T-helper 1 cell treated with Interleukin-12 subunit alpha and Interleukin-12 subunit beta and Interleukin-4 antibody, amounts not matched to agents 30 μg/mL and 1 μg/mL, for 36 hours (primary cell): Measurements from ENCODE around the gene EXOC6.
"Not testable (repeated sequence)": the region's sequence is repeated elsewhere in the genome, so short reads cannot be mapped to it uniquely, and the experiment has no call there.

ENCODE experiments used
- H3K27ac Mint-ChIP-seq: one replicate; pipeline ENCODE4 v1.8.0; 2021; ENCODE audit warnings: mild to moderate bottlenecking, mixed read lengths
- H3K27me3 Mint-ChIP-seq: one replicate; pipeline ENCODE4 v1.8.0; 2021; ENCODE audit warnings: low read depth, mixed read lengths
- H3K36me3 Mint-ChIP-seq: one replicate; pipeline ENCODE4 v1.8.0; 2021; ENCODE audit warnings: low read depth, mixed read lengths
- H3K4me1 Mint-ChIP-seq: one replicate; pipeline ENCODE4 v1.8.0; 2021; ENCODE audit warnings: low read depth, mixed read lengths
- H3K4me3 Mint-ChIP-seq: one replicate; pipeline ENCODE4 v1.8.0; 2021; ENCODE audit warnings: mild to moderate bottlenecking, moderate library complexity, mixed read lengths
- H3K9me3 Mint-ChIP-seq: one replicate; pipeline ENCODE4 v1.8.0; 2021; ENCODE audit warnings: mixed read lengths

Gene EXOC6

GRCh38 chr10:93083743-93084539 is 235.6 kb downstream of the EXOC6 start:
- peaks cover 3% of the 10 kb centered on the region for H3K4me1 Mint-ChIP-seq
- no peaks in the 10 kb centered on the region for H3K9me3 Mint-ChIP-seq
- no peak overlapping the region for H3K4me3 Mint-ChIP-seq
- no peaks in the 10 kb centered on the region for H3K36me3 Mint-ChIP-seq
- peaks cover 34% of the 10 kb centered on the region for H3K27me3 Mint-ChIP-seq
- H3K27ac Mint-ChIP-seq: no peak overlapping the region

- no peak overlapping the region for H3K4me3 Mint-ChIP-seq
- no peaks in the 10 kb centered on the region for H3K9me3 Mint-ChIP-seq
- no peaks in the 10 kb centered on the region for H3K4me1 Mint-ChIP-seq
- H3K36me3 Mint-ChIP-seq: no peaks in the 10 kb centered on the region
- peaks cover 24% of the 10 kb centered on the region for H3K27me3 Mint-ChIP-seq
- no peak overlapping the region for H3K27ac Mint-ChIP-seq
These were observed 237.0 kb downstream of the EXOC6 start for GRCh38 chr10:93085272-93085859.

- H3K4me3 Mint-ChIP-seq: no peak overlapping the region
- H3K9me3 Mint-ChIP-seq: no peaks in the 10 kb centered on the region
- H3K36me3 Mint-ChIP-seq: no peaks in the 10 kb centered on the region
- H3K27me3 Mint-ChIP-seq: peaks cover 18% of the 10 kb centered on the region
- H3K27ac Mint-ChIP-seq: no peak overlapping the region
- no peaks in the 10 kb centered on the region for H3K4me1 Mint-ChIP-seq
These were observed 238.0 kb downstream of the EXOC6 start for GRCh38 chr10:93086289-93086688.

- Mint-ChIP-seq H3K27ac (no peak overlapping the region), H3K36me3 (no peaks in the 10 kb centered on the region), H3K4me3 (no peak overlapping the region), H3K9me3 (no peaks in the 10 kb centered on the region), H3K27me3 (peaks cover 12% of the 10 kb centered on the region), H3K4me1 (no peaks in the 10 kb centered on the region)
These were observed 239.5 kb downstream of the EXOC6 start for GRCh38 chr10:93087846-93088245.

GRCh38 chr10:93088466-93088865 is 240.1 kb downstream of the EXOC6 start:
- H3K4me3 Mint-ChIP-seq: no peak overlapping the region
- H3K9me3 Mint-ChIP-seq: no peaks in the 10 kb centered on the region
- no peak overlapping the region for H3K27ac Mint-ChIP-seq
- H3K27me3 Mint-ChIP-seq: peaks cover 10% of the 10 kb centered on the region
- no peaks in the 10 kb centered on the region for H3K36me3 Mint-ChIP-seq
- no peaks in the 10 kb centered on the region for H3K4me1 Mint-ChIP-seq

- no peaks in the 10 kb centered on the region for H3K4me1 Mint-ChIP-seq
- no peak overlapping the region for H3K27ac Mint-ChIP-seq
- H3K27me3 Mint-ChIP-seq: peaks cover 12% of the 10 kb centered on the region
These were observed 242.3 kb downstream of the EXOC6 start for GRCh38 chr10:93090619-93091018.

GRCh38 chr10:93091960-93092359 is 243.6 kb downstream of the EXOC6 start:
- Mint-ChIP-seq H3K36me3 (no peaks in the 10 kb centered on the region), H3K4me3 (no peak overlapping the region), H3K9me3 (no peaks in the 10 kb centered on the region), H3K4me1 (no peaks in the 10 kb centered on the region), H3K27me3 (peaks cover 12% of the 10 kb centered on the region), H3K27ac (no peak overlapping the region)

More at GRCh38 chr10:93090619-93091018, 242.3 kb downstream of the EXOC6 start:
- Mint-ChIP-seq H3K36me3 (no peaks in the 10 kb centered on the region), H3K4me3 (no peak overlapping the region), H3K9me3 (no peaks in the 10 kb centered on the region)

- Mint-ChIP-seq H3K4me1 (no peaks in the 10 kb centered on the region), H3K4me3 (no peak overlapping the region), H3K36me3 (no peaks in the 10 kb centered on the region), H3K27ac (no peak overlapping the region), H3K9me3 (no peaks in the 10 kb centered on the region), H3K27me3 (peaks cover 7% of the 10 kb centered on the region)
These were observed 246.9 kb downstream of the EXOC6 start for GRCh38 chr10:93095225-93095624.

GRCh38 chr10:93096901-93097300 is 248.6 kb downstream of the EXOC6 start:
- no peaks in the 10 kb centered on the region for H3K9me3 Mint-ChIP-seq
- no peaks in the 10 kb centered on the region for H3K4me1 Mint-ChIP-seq
- H3K27ac Mint-ChIP-seq: no peak overlapping the region
- no peak overlapping the region for H3K4me3 Mint-ChIP-seq
- H3K27me3 Mint-ChIP-seq: peaks cover 7% of the 10 kb centered on the region
- no peaks in the 10 kb centered on the region for H3K36me3 Mint-ChIP-seq

- no peak overlapping the region for H3K27ac Mint-ChIP-seq
- no peak overlapping the region for H3K4me3 Mint-ChIP-seq
- H3K4me1 Mint-ChIP-seq: no peaks in the 10 kb centered on the region
- H3K27me3 Mint-ChIP-seq: peaks cover 7% of the 10 kb centered on the region
- H3K36me3 Mint-ChIP-seq: no peaks in the 10 kb centered on the region
- H3K9me3 Mint-ChIP-seq: no peaks in the 10 kb centered on the region
These were observed 249.1 kb downstream of the EXOC6 start for GRCh38 chr10:93097386-93097785.

GRCh38 chr10:93098816-93099215 is 250.5 kb downstream of the EXOC6 start:
- no peaks in the 10 kb centered on the region for H3K9me3 Mint-ChIP-seq
- H3K27ac Mint-ChIP-seq: no peak overlapping the region
- H3K4me3 Mint-ChIP-seq: no peak overlapping the region
- H3K4me1 Mint-ChIP-seq: no peaks in the 10 kb centered on the region
- peaks cover 10% of the 10 kb centered on the region for H3K27me3 Mint-ChIP-seq
- no peaks in the 10 kb centered on the region for H3K36me3 Mint-ChIP-seq

GRCh38 chr10:93099670-93100069 is 251.3 kb downstream of the EXOC6 start:
- Mint-ChIP-seq H3K36me3 (no peaks in the 10 kb centered on the region), H3K27me3 (peaks cover 6% of the 10 kb centered on the region), H3K4me1 (no peaks in the 10 kb centered on the region), H3K9me3 (no peaks in the 10 kb centered on the region), H3K27ac (no peak overlapping the region), H3K4me3 (no peak overlapping the region)

- not testable (repeated sequence) for H3K36me3 Mint-ChIP-seq
These were observed 252.8 kb downstream of the EXOC6 start for GRCh38 chr10:93101148-93101547.

GRCh38 chr10:93103953-93104352 is 255.6 kb downstream of the EXOC6 start:
- no peak overlapping the region for H3K4me3 Mint-ChIP-seq
- no peaks in the 10 kb centered on the region for H3K9me3 Mint-ChIP-seq
- H3K27me3 Mint-ChIP-seq: peaks cover 5% of the 10 kb centered on the region
- no peaks in the 10 kb centered on the region for H3K4me1 Mint-ChIP-seq
- no peak overlapping the region for H3K27ac Mint-ChIP-seq
- H3K36me3 Mint-ChIP-seq: no peaks in the 10 kb centered on the region

More at GRCh38 chr10:93101148-93101547, 252.8 kb downstream of the EXOC6 start:
- H3K27ac Mint-ChIP-seq, H3K4me1 Mint-ChIP-seq, H3K27me3 Mint-ChIP-seq, H3K4me3 Mint-ChIP-seq, H3K9me3 Mint-ChIP-seq: not testable (repeated sequence)

- Mint-ChIP-seq H3K27ac (no peak overlapping the region), H3K4me1 (no peaks in the 10 kb centered on the region), H3K36me3 (no peaks in the 10 kb centered on the region), H3K4me3 (no peak overlapping the region), H3K9me3 (no peaks in the 10 kb centered on the region), H3K27me3 (peaks cover 5% of the 10 kb centered on the region)
These were observed 258.3 kb downstream of the EXOC6 start for GRCh38 chr10:93106631-93107072.
